Left lung (tissue), 10 donors: ENCODE results near the gene SCOC. TPM values are rescaled to one million over a fixed set of nuclear protein-coding genes. Genes with fewer than 3 reads are reported as not detected.

ENCODE experiments used
- ATAC-seq: fragments of 200-7000 bp; cut with Tn5 transposase; one replicate; pipeline ENCODE4 v1.9.1; 2020; ENCODE audit warnings: moderate library complexity
- DNase-seq, 4 donors: peaks; one replicate each; pipeline ENCODE4 v3.0.0-alpha.2; 2013 to 2020
- H3K27ac ChIP-seq, 2 donors: fragments of 200-600 bp; sonication (generic) in 1 of 2; one replicate each; pipeline versions ENCODE4 v1.5.0 to v1.8.0; 2020 to 2021
- H3K27me3 ChIP-seq, 2 donors: fragments of 200-600 bp; sonication (generic) in 1 of 2; one replicate each; pipeline versions ENCODE4 v1.5.0 to v1.8.0; 2020 to 2021
- H3K36me3 ChIP-seq, 2 donors: fragments of 200-600 bp; sonication (generic) in 1 of 2; one replicate each; pipeline versions ENCODE4 v1.5.0 to v1.8.0; 2020 to 2021
- H3K4me1 ChIP-seq, 2 donors: fragments of 200-600 bp; one replicate each; pipeline ENCODE4 v1.8.0; 2021
- H3K4me3 ChIP-seq, 2 donors: fragments of 200-600 bp; sonication (generic) in 1 of 2; one replicate each; pipeline versions ENCODE4 v1.5.0 to v1.8.0; 2020 to 2021; ENCODE audit warnings: mild to moderate bottlenecking in 1 of 2
- H3K9me3 ChIP-seq, 2 donors: fragments of 200-600 bp; sonication (generic) in 1 of 2; one replicate each; pipeline versions ENCODE4 v1.5.0 to v1.8.0; 2020 to 2021
- CTCF ChIP-seq, 2 donors: fragments of 200-600 bp; sonication (generic) in 1 of 2; IDR thresholded peaks; one replicate each; pipeline versions ENCODE4 v1.5.0 to v1.8.0; 2021; ENCODE audit warnings: antibody characterized with exemption in 2 of 2
- intact Hi-C, 2 donors: fragments of 100-400 bp; cut with DNase I; formaldehyde crosslinking; loops; one replicate each; pipeline versions ENCODE4 v1.11.2 to v1.14.2; 2022
- polyA plus RNA-seq, 6 donors: library from polyadenylated mRNA; unstranded; fragments of 120-200 nt; gene quantifications; one replicate each; pipeline ENCODE4 v1.2.1, GENCODE V29; 2013; ENCODE audit not compliant: insufficient read length in 6 of 6
- total RNA-seq, 2 donors: library from RNA; stranded (reverse); fragmentation: NEBNext Ultra II Directional; extraction: Animal tissue kit (Norgen Biotek cat#: 25700); gene quantifications; one replicate each; pipeline ENCODE4 v1.2.1, GENCODE V29; 2021
- donor health status: DM: no; HTN: yes; CAD: no.
- donor health status: DM: no; HTN: no; CAD: no.

SCOC gene
- total and polyA plus RNA-seq, 8 donors = 43.9 to 91.5 (median 83.3) TPM

- no peak overlapping the region for H3K27ac ChIP-seq
- H3K4me3 ChIP-seq = no peak overlapping the region
- intact Hi-C loops = no loop called here
These were observed 27.3 kb upstream of the SCOC start for GRCh38 chr4:140346136-140346535.

GRCh38 chr4:140349816-140350215 lies 23.6 kb upstream of the SCOC start:
- no peaks in the 10 kb centered on the region for H3K27me3 ChIP-seq
- intact Hi-C loops = no loop called here
- no peak overlapping the region for H3K4me3 ChIP-seq
- ATAC-seq (no peak), DNase-seq (no peak)
- no peaks in the 10 kb centered on the region for H3K4me1 ChIP-seq
- TF ChIP-seq CTCF (IDR thresholded peaks at IDR 0.05) = no peak
- no peaks in the 10 kb centered on the region for H3K36me3 ChIP-seq
- H3K9me3 ChIP-seq = no peaks in the 10 kb centered on the region
- no peak overlapping the region for H3K27ac ChIP-seq

More at GRCh38 chr4:140346136-140346535, 27.3 kb upstream of the SCOC start:
- Histone ChIP-seq H3K36me3 (no peaks in the 10 kb centered on the region), H3K4me1 (no peaks in the 10 kb centered on the region), H3K9me3 (no peaks in the 10 kb centered on the region), H3K27me3 (no peaks in the 10 kb centered on the region)
- ATAC-seq = no peak
- no peak for TF ChIP-seq CTCF (IDR thresholded peaks at IDR 0.05)
- no peak for DNase-seq

- Histone ChIP-seq H3K4me1 (no peaks in the 10 kb centered on the region), H3K27ac (no peak overlapping the region), H3K27me3 (no peaks in the 10 kb centered on the region), H3K9me3 (no peaks in the 10 kb centered on the region), H3K36me3 (no peaks in the 10 kb centered on the region), H3K4me3 (no peak overlapping the region)
- ATAC-seq (no peak), DNase-seq (no peak)
- no peak for TF ChIP-seq CTCF (IDR thresholded peaks at IDR 0.05)
- intact Hi-C loops = no loop called here
These were observed 22.1 kb upstream of the SCOC start for GRCh38 chr4:140351093-140352075.

GRCh38 chr4:140353786-140354185 lies 19.7 kb upstream of the SCOC start:
- H3K4me3 ChIP-seq = no peak overlapping the region
- intact Hi-C loops = no loop called here
- H3K36me3 ChIP-seq = no peaks in the 10 kb centered on the region
- TF ChIP-seq CTCF (IDR thresholded peaks at IDR 0.05) = no peak
- H3K4me1 ChIP-seq = no peaks in the 10 kb centered on the region
- no peaks in the 10 kb centered on the region for H3K9me3 ChIP-seq
- ATAC-seq (no peak), DNase-seq (no peak)
- no peak overlapping the region for H3K27ac ChIP-seq
- H3K27me3 ChIP-seq = no peaks in the 10 kb centered on the region

GRCh38 chr4:140355288-140355687 lies 18.2 kb upstream of the SCOC start:
- Histone ChIP-seq H3K36me3 (no peaks in the 10 kb centered on the region), H3K27ac (no peak overlapping the region), H3K4me3 (no peak overlapping the region), H3K9me3 (no peaks in the 10 kb centered on the region), H3K27me3 (no peaks in the 10 kb centered on the region), H3K4me1 (no peaks in the 10 kb centered on the region)
- TF ChIP-seq CTCF (IDR thresholded peaks at IDR 0.05) = no peak
- no peak for DNase-seq
- intact Hi-C loops = no loop called here
- no peak for ATAC-seq
